ENCODE results near the gene HORMAD1. TPM values are rescaled to one million over a fixed set of nuclear protein-coding genes. Genes with fewer than 3 reads are reported as not detected.

Gene HORMAD1
- total and polyA plus RNA-seq, 2 of the 8 experiments (the other 6 are each of a cell fraction or from before 2014, with no cell fraction given) = not detected

GRCh38 chr1:150749720-150750311, 29.1 kb upstream of the HORMAD1 start:
- Histone ChIP-seq H4K8ac (ENCODE audit: extremely low read depth, insufficient read depth, low read length) (no peak overlapping the region), H2AK5ac (ENCODE audit: low read depth, low read length) (no peak overlapping the region), H3K18ac (ENCODE audit: extremely low read depth, low read length) (no peak overlapping the region), H3K27ac (ENCODE audit: low read depth, low read length) (no peak overlapping the region), H4K91ac (replicated peaks; ENCODE audit: insufficient read length, low read length) (no peak overlapping the region), H3K4ac (replicated peaks; ENCODE audit: insufficient read length, low read depth, low read length) (no peak overlapping the region), H2BK5ac (ENCODE audit: low read depth, low read length) (no peak overlapping the region), H2BK12ac (ENCODE audit: low read depth, low read length) (no peak overlapping the region), H3K4me3 (ENCODE audit: extremely low read depth in 1 of 4, insufficient read depth in 2 of 4, low read depth in 3 of 4, low read length in 4 of 4) (no peak overlapping the region), H3K36me3 (ENCODE audit: control insufficient read depth in 2 of 4, insufficient read depth in 4 of 4, low read length in 3 of 4) (no peaks in the 10 kb centered on the region), H3K9me3 (ENCODE audit: insufficient read depth in 2 of 2, low read depth in 1 of 2, low read length in 1 of 2) (no peaks in the 10 kb centered on the region), H3K23ac (ENCODE audit: insufficient read length) (no peak overlapping the region), H3K79me2 (ENCODE audit: control insufficient read depth in 1 of 2, insufficient read depth in 2 of 2, low read length in 2 of 2) (no peaks in the 10 kb centered on the region), H3K14ac (ENCODE audit: insufficient read length) (no peak overlapping the region), H2BK20ac (ENCODE audit: low read length) (no peak overlapping the region), H2BK120ac (replicated peaks; ENCODE audit: low read depth, low read length) (no peak overlapping the region), H3K27me3 (replicated peaks in 1 of 4; ENCODE audit: control insufficient read depth in 3 of 4, extremely low read depth in 1 of 4, insufficient read depth in 3 of 4, low read length in 3 of 4) (no peaks in the 10 kb centered on the region), H4K5ac (ENCODE audit: insufficient read length, low read depth, low read length) (no peak overlapping the region), H3K4me1 (replicated peaks in 1 of 4; ENCODE audit: control insufficient read depth in 3 of 4, insufficient read depth in 4 of 4, low read length in 3 of 4) (no peaks in the 10 kb centered on the region), H3K9ac (replicated peaks in 1 of 4; ENCODE audit: extremely low read depth in 1 of 4, low read depth in 3 of 4, low read length in 3 of 4) (no peak overlapping the region), H2AFZ (ENCODE audit: low read length) (no peak overlapping the region), H3K79me1 (ENCODE audit: low read depth, low read length) (no peaks in the 10 kb centered on the region), H3K23me2 (ENCODE audit: low read depth, low read length) (no peaks in the 10 kb centered on the region), H3K4me2 (ENCODE audit: insufficient read depth in 1 of 2, low read depth in 2 of 2, low read length in 2 of 2) (no peak overlapping the region), H4K20me1 (replicated peaks in 1 of 2; ENCODE audit: control insufficient read depth in 1 of 2, insufficient read depth in 2 of 2, low read length in 2 of 2) (no peaks in the 10 kb centered on the region), H3K56ac (replicated peaks; ENCODE audit: insufficient read length, low read depth, low read length) (no peak overlapping the region), H2BK15ac (ENCODE audit: low read length) (no peak overlapping the region)
- FAIRE-seq (no peak), DNase-seq (ENCODE audit: low read depth in 1 of 2, low spot score in 2 of 2) (no peak)
- CTCF ChIA-PET (ENCODE audit: partially characterized antibody) = no interaction called here
- POLR2A ChIA-PET (ENCODE audit: partially characterized antibody) = no interaction called here
- WGBS, 2 experiments (ENCODE audit: extremely low coverage in 1 of 2, insufficient coverage in 1 of 2, insufficient read length in 1 of 2, insufficient replicate concordance in 2 of 2, low coverage in 1 of 2, low lambda C conversion rate in 2 of 2, missing lambda C conversion rate in 1 of 2) = 89% methylated on average over 8 of the region's 8 CpGs; no CpG with 5 or more reads in 1 of the 2 experiments
- no peak for TF ChIP-seq TAF7 (optimal IDR thresholded peaks at IDR 0.05; ENCODE audit: borderline replicate concordance, low read depth, low read length)
- TF ChIP-seq CBX8 (IDR thresholded peaks at IDR 0.05; ENCODE audit: borderline replicate concordance, low read depth, low read length) = no peak
- TF ChIP-seq TEAD4 (IDR thresholded peaks at IDR 0.05; ENCODE audit: low read depth, low read length) = no peak
- TF ChIP-seq USF2 (IDR thresholded peaks at IDR 0.05; ENCODE audit: low read length) = no peak

Data from H1 (cell line).